Spleen (tissue), 11 donors: Measurements from ENCODE around the gene FUT8. TPM values are rescaled to one million over a fixed set of nuclear protein-coding genes. Genes with fewer than 3 reads are reported as not detected.

Experiments
- DNase-seq: peaks from one replicate; pipeline ENCODE4 v3.0.0-alpha.2; 2020
- H3K27ac ChIP-seq, 8 donors: fragments of 200-600 bp; sonication (generic) in 7 of 8; 1 replicate in 4 of 8; 2 replicates in 4 of 8; pipeline versions ENCODE4 v1.5.0 to v1.8.0; 2016 to 2021; ENCODE audit warnings: inconsistent platforms in 4 of 8, mild to moderate bottlenecking in 4 of 8, moderate library complexity in 1 of 8
- H3K27me3 ChIP-seq, 7 donors: fragments of 200-600 bp; sonication (generic) in 6 of 7; replicated peaks in 1 of 7; 1 replicate in 4 of 7; 2 replicates in 3 of 7; pipeline versions ENCODE4 v1.5.0 to v1.8.0; 2016 to 2021; ENCODE audit warnings: inconsistent platforms in 3 of 7, mild to moderate bottlenecking in 1 of 7
- H3K36me3 ChIP-seq, 6 donors: fragments of 200-600 bp; sonication (generic) in 5 of 6; 1 replicate in 4 of 6; 2 replicates in 2 of 6; pipeline versions ENCODE4 v1.5.0 to v1.8.0; 2016 to 2021; ENCODE audit warnings: inconsistent platforms in 2 of 6
- H3K4me1 ChIP-seq, 6 donors: fragments of 200-600 bp; sonication (generic) in 5 of 6; 1 replicate in 3 of 6; 2 replicates in 3 of 6; pipeline versions ENCODE4 v1.5.0 to v1.8.0; 2016 to 2021; ENCODE audit warnings: inconsistent platforms in 3 of 6
- H3K4me3 ChIP-seq, 8 donors: fragments of 200-600 bp; sonication (generic) in 7 of 8; 1 replicate in 4 of 8; 2 replicates in 4 of 8; pipeline versions ENCODE4 v1.5.0 to v1.8.0; 2016 to 2021; ENCODE audit warnings: inconsistent platforms in 4 of 8, mild to moderate bottlenecking in 4 of 8, moderate library complexity in 2 of 8
- H3K9me3 ChIP-seq, 8 donors: fragments of 200-600 bp; sonication (generic) in 7 of 8; 1 replicate in 4 of 8; 2 replicates in 4 of 8; pipeline versions ENCODE4 v1.5.0 to v1.8.0; 2016 to 2021; ENCODE audit warnings: inconsistent platforms in 4 of 8
- CTCF ChIP-seq, 11 experiments: fragments of 200-600 bp in 7 of 11; fragments of 450-650 bp in 4 of 11; sonication (generic) in 4 of 11; IDR thresholded peaks in 8 of 11; conservative IDR thresholded peaks in 3 of 11; 1 replicate in 7 of 11; 2 replicates in 4 of 11; pipeline versions ENCODE4 v1.4.0 to v1.8.0; 2016 to 2021; ENCODE audit warnings: antibody characterized with exemption in 11 of 11, inconsistent platforms in 4 of 11, mild to moderate bottlenecking in 1 of 11
- POLR2A ChIP-seq, 3 donors: fragments of 450-650 bp; IDR thresholded peaks; one replicate each; pipeline ENCODE4 v1.5.1; 2017; ENCODE audit warnings: antibody characterized with exemption in 3 of 3, mild to moderate bottlenecking in 1 of 3
- POLR2AphosphoS5 ChIP-seq, 3 donors: sonication (generic); formaldehyde crosslinking; IDR thresholded peaks; one replicate each; pipeline ENCODE4 v1.5.1; 2017; ENCODE audit warnings: antibody characterized with exemption in 3 of 3
- WGBS, 5 donors: extraction: QIAGEN DNeasy Blood & Tissue Kit in 3 of 5; methylation state at CpG; one replicate each; pipeline versions ENCODE4 v1.1.5 to v1.1.7; 2013 to 2018; 5-methylcytosine and 5-hydroxymethylcytosine counted together
- intact Hi-C: fragments of 100-400 bp; cut with DNase I; formaldehyde crosslinking; loops from one replicate; pipeline ENCODE4 v1.15.0; 2023; ENCODE audit warnings: low total_unique reads
- polyA plus RNA-seq, 3 donors: library from polyadenylated mRNA; stranded (reverse); fragments of 200-250 nt; gene quantifications; one replicate each; pipeline ENCODE4 v1.2.1, GENCODE V29; 2013
- total RNA-seq, 7 donors: library from RNA; depleted of rRNA in 3 of 7; stranded (reverse); fragments of >200 nt in 3 of 7; fragmentation: NEBNext Ultra II Directional in 4 of 7; extraction: Animal tissue kit (Norgen Biotek cat#: 25700) in 4 of 7; gene quantifications; one replicate each; pipeline versions ENCODE4 v1.1.0 to v1.2.1, GENCODE V29; 2016 to 2021
- donor health status: healthy with polysubstance abuse.
- donor health status: DM: no; HTN: no; CAD: no; lungs with moderate emphysema.
- donor health status: DM: no; HTN: no; CAD: no.
- donor health status: Bipolar disorder and iron deficiency.
- donor health status: healthy.
- donor health status: DM: no; HTN: no; CAD: no.
- donor health status: DM: yes; HTN: yes; CAD: no.

Gene FUT8
- total and polyA plus RNA-seq, 10 donors, result 9.4 to 75.1 (median 53.0) TPM

GRCh38 chr14:65748796-65749195 lies 336.3 kb downstream of the FUT8 start:
- Histone ChIP-seq H3K4me3 (no peak overlapping the region), H3K36me3 (peaks cover 0 to 3% (median 0%) of the 10 kb centered on the region in 6 donors), H3K9me3 (no peaks in the 10 kb centered on the region), H3K27me3 (no peaks in the 10 kb centered on the region), H3K27ac (no peak overlapping the region), H3K4me1 (no peaks in the 10 kb centered on the region)
- intact Hi-C loops, result no loop called here
- TF ChIP-seq POLR2AphosphoS5 (IDR thresholded peaks at IDR 0.05), result no peak
- no peak for TF ChIP-seq CTCF (IDR thresholded peaks at IDR 0.05 in 8 of 11, conservative IDR thresholded peaks at IDR 0.05 in 3 of 11)
- no peak for TF ChIP-seq POLR2A (IDR thresholded peaks at IDR 0.05)
- no peak for DNase-seq
- WGBS, 5 donors, result 94 to 96% (median 96%) methylated on average over 2 of the region's 2 CpGs

- Histone ChIP-seq H3K27me3 (no peaks in the 10 kb centered on the region), H3K4me3 (no peak overlapping the region), H3K4me1 (no peaks in the 10 kb centered on the region), H3K9me3 (no peaks in the 10 kb centered on the region), H3K36me3 (no peaks in the 10 kb centered on the region), H3K27ac (no peak overlapping the region)
- 83 to 97% (median 87%) methylated on average over 3 of the region's 3 CpGs for WGBS, 5 donors
- intact Hi-C loops, result no loop called here
- TF ChIP-seq POLR2AphosphoS5 (IDR thresholded peaks at IDR 0.05) (no peak), POLR2A (IDR thresholded peaks at IDR 0.05) (no peak), CTCF (IDR thresholded peaks at IDR 0.05 in 8 of 11, conservative IDR thresholded peaks at IDR 0.05 in 3 of 11) (no peak)
- DNase-seq, result no peak
These were observed 336.8 kb downstream of the FUT8 start for GRCh38 chr14:65749287-65749686.

GRCh38 chr14:65750906-65751305 lies 338.4 kb downstream of the FUT8 start:
- Histone ChIP-seq H3K27me3 (no peaks in the 10 kb centered on the region), H3K27ac (no peak overlapping the region), H3K4me3 (no peak overlapping the region), H3K36me3 (no peaks in the 10 kb centered on the region), H3K9me3 (no peaks in the 10 kb centered on the region), H3K4me1 (no peaks in the 10 kb centered on the region)
- intact Hi-C loops, result no loop called here
- DNase-seq, result no peak
- TF ChIP-seq POLR2AphosphoS5 (IDR thresholded peaks at IDR 0.05) (no peak), POLR2A (IDR thresholded peaks at IDR 0.05) (no peak), CTCF (IDR thresholded peaks at IDR 0.05 in 8 of 11, conservative IDR thresholded peaks at IDR 0.05 in 3 of 11) (no peak)
- 32 to 64% (median 48%) methylated on average over 1 of the region's 1 CpG for WGBS, 5 donors

- intact Hi-C loops, result no loop called here
- TF ChIP-seq POLR2A (IDR thresholded peaks at IDR 0.05), result no peak
- TF ChIP-seq CTCF (IDR thresholded peaks at IDR 0.05 in 8 of 11, conservative IDR thresholded peaks at IDR 0.05 in 3 of 11), result no peak
- no peak for TF ChIP-seq POLR2AphosphoS5 (IDR thresholded peaks at IDR 0.05)
- WGBS, 5 donors, result 55 to 86% (median 67%) methylated on average over 3 of the region's 3 CpGs
- Histone ChIP-seq H3K36me3 (no peaks in the 10 kb centered on the region), H3K9me3 (no peaks in the 10 kb centered on the region), H3K4me3 (no peak overlapping the region), H3K27me3 (no peaks in the 10 kb centered on the region), H3K27ac (no peak overlapping the region), H3K4me1 (no peaks in the 10 kb centered on the region)
- no peak for DNase-seq
These were observed 339.0 kb downstream of the FUT8 start for GRCh38 chr14:65751510-65751909.
